Left lobe of liver (tissue), 2 donors: ENCODE measurements around the gene FAM167B. TPM values are rescaled to one million over a fixed set of nuclear protein-coding genes. Genes with fewer than 3 reads are reported as not detected.

Source experiments
- ATAC-seq: fragments of 200-7000 bp; cut with Tn5 transposase; one replicate; pipeline ENCODE4 v1.9.1; 2020; ENCODE audit warnings: mild to moderate bottlenecking, moderate library complexity
- DNase-seq: peaks from one replicate; pipeline ENCODE4 v3.0.0-alpha.2; 2020; ENCODE audit warnings: low spot score
- total RNA-seq: library from RNA; stranded (reverse); gene quantifications from one replicate; pipeline ENCODE4 v1.2.1, GENCODE V29; 2021
- donor health status: DM: no; HTN: no; CAD: no; lungs with moderate emphysema.
- donor health status: DM: no; HTN: yes; CAD: no.

FAM167B gene
- 4.2 TPM for total RNA-seq

GRCh38 chr1:32246888-32247273, at the start of gene FAM167B:
Gene FAM167B (plus strand): TSS chr1:32247222. CDS start chr1:32247422, 200 bp downstream.
- peak; percentile 45 for ATAC-seq
- no peak for DNase-seq

- DNase-seq (no peak), ATAC-seq (no peak)
Measured at GRCh38 chr1:32197837-32198236, 49.2 kb upstream of the FAM167B start.

GRCh38 chr1:32198237-32199042, 48.6 kb upstream of the FAM167B start:
- ATAC-seq = no peak
- no peak for DNase-seq

GRCh38 chr1:32199043-32199716, 47.8 kb upstream of the FAM167B start:
- no peak for ATAC-seq
- DNase-seq = no peak

- DNase-seq = peak; percentile 80
- ATAC-seq = peak; percentile 85
Measured at GRCh38 chr1:32199717-32200072, 47.3 kb upstream of the FAM167B start.

- DNase-seq (peak; percentile 56), ATAC-seq (peak; percentile 45)
Measured at GRCh38 chr1:32200226-32201010, 46.6 kb upstream of the FAM167B start, which contains the start of gene CCDC28B. Gene CCDC28B (plus strand): TSS chr1:32200595. CDS start chr1:32201936, 1,341 bp downstream.

GRCh38 chr1:32201011-32201855, 45.8 kb upstream of the FAM167B start:
- DNase-seq (no peak), ATAC-seq (no peak)

GRCh38 chr1:32204943-32205361, 42.1 kb upstream of the FAM167B start:
- DNase-seq (no peak), ATAC-seq (peak; percentile 26)

- DNase-seq (peak; percentile 91), ATAC-seq (peak; percentile 91)
Measured at GRCh38 chr1:32205401-32206370, 41.3 kb upstream of the FAM167B start, which contains the start of gene IQCC. Gene IQCC (plus strand): TSS chr1:32205671. CDS start chr1:32205682, 11 bp downstream.

GRCh38 chr1:32208469-32208868, 38.6 kb upstream of the FAM167B start:
- ATAC-seq (no peak), DNase-seq (no peak)

- no peak for DNase-seq
Measured at GRCh38 chr1:32208891-32209328, 38.1 kb upstream of the FAM167B start, which contains the start of gene DCDC2B. Gene DCDC2B (plus strand): TSS chr1:32209089. CDS start chr1:32209094, 5 bp downstream.

GRCh38 chr1:32215629-32216480, 31.2 kb upstream of the FAM167B start:
- peak; percentile 59 for DNase-seq
- peak; percentile 96 for ATAC-seq

More at GRCh38 chr1:32208891-32209328, 38.1 kb upstream of the FAM167B start, which contains the start of gene DCDC2B:
- no peak for ATAC-seq

GRCh38 chr1:32216566-32216965, 30.5 kb upstream of the FAM167B start:
- no peak for ATAC-seq
- DNase-seq = no peak

- ATAC-seq (no peak), DNase-seq (no peak)
Measured at GRCh38 chr1:32219022-32219421, 28.0 kb upstream of the FAM167B start.

GRCh38 chr1:32220746-32221580, 26.1 kb upstream of the FAM167B start:
- DNase-seq = no peak
- no peak for ATAC-seq

GRCh38 chr1:32221581-32221979, 25.4 kb upstream of the FAM167B start:
- ATAC-seq = no peak

More at GRCh38 chr1:32221581-32221979, 25.4 kb upstream of the FAM167B start:
- DNase-seq = no peak
